SHP77 (cell line): Measurements from ENCODE around the gene CPLANE2.
A peak's percentile ranks its signal among the peaks of the same experiment; 100 is the strongest.
"Not testable (repeated sequence)": the region's sequence is repeated elsewhere in the genome, so short reads cannot be mapped to it uniquely, and the experiment has no call there.

Experiments
- DNase-seq, 2 experiments: peaks; one replicate each; lab custom pipeline; 2025; lab: John Stamatoyannopoulos, UW

CPLANE2 gene

DNA sequence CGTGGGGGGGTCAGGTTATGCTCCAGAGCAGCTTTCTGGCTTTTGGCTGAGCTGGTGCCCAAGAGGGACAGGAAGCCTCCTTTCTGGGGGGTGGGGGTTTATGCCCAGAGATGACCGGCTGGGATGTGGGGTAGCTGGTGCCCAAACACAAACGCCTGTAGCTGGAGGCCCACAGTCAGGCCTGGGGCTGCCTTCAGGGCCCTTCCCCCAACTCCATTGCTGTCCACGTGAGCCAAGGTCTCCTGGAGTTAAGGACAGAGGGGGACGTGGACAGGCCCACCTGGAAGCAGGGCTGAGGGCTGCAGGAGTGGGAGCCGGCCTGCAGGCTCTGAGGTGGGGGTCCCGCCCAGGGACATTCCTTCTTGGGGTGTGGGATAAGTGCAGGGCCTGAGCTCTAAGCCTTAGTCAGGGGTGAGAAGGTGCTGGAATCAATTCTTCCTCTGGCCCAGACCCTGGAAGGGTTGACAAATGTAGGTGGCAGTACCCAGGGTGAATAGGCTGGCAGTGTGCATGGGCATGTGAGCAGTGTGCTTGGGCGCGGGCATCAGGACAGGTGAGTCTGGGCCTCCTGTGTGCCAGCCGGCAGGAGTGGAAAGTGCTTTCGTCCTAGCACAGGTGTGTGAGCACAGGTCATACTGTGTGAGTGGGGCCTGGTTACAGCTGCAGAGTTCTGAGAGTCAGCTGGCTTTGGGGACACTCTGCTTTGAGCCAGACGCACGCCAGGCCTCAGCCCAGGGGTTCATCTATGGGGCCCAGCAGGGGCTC, 6.8 kb downstream of the CPLANE2 start:
- no peak for DNase-seq

DNA sequence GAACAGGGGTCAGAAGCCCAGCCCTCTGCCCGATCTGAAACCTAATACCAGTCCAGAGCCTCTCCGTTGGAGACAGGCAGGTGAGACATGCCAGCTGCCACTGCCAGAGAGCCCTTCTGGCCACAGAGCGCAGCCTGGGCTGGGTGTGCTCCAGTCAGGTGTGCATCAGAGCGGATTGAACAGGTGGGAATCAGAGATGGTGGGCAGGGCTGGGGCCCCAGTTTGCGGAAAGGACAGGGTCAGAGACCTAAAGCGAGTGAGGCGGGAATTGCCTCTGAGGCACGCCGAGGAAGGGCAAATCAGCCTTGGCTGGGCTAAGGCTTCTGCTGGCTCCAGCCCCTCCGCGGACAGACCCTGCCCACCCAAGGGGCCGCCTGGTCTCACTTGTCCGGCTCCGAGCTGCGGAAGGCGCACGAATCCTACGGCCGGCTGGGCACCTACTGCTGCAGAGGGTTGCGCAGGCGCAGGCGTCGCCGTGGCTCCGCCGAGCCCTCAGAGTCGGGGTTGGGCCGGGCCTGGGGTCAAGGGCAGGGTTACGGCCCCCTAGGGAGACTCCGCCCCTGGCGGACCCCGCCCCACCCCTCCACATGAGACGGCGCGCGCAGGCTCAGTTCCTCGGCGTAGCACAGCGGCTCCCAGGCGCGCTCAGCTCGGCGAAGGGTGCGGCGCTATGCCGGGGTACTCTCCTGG, 10.3 kb downstream of the CPLANE2 start:
- DNase-seq: peak in 1 of 2 experiments; percentile 25

DNA sequence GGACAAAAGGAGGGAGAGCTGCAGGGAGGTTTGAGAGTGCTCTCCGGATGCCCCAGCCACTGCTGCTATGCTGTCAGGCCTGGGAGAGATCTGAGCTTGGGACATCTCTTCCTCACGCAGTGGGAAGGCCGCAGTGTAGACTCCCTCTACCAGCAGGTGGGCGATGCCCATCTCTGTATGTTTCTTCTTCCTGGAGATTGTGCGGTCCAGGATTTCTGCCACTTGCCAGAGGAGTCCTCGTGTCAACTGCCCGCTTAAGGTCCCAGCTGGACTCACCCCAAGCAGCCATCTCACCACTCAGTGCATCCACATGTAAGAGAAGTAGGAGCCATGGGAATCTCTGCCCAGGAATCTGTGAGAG, 10.9 kb downstream of the CPLANE2 start:
- no peak for DNase-seq

DNA sequence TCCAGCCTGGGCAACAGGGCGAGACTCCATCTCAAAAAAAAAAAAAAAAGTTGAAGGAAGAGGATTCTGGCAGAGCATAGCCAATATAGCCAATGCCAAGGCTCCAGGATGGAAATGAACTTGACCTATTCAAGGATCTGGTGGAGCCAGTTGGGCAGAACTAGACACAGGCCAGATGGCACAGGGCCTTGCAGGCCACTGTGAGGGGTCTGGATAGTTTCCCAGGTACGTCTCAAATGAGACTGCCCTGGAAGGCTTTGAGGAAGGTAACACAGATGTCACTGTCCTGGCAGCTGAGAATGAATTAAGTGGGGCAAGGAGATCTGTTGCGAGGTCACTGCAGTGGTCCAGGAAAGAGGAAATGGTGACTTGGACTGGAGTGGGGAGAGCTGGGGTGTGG, 12.5 kb downstream of the CPLANE2 start:
- no peak for DNase-seq

DNA sequence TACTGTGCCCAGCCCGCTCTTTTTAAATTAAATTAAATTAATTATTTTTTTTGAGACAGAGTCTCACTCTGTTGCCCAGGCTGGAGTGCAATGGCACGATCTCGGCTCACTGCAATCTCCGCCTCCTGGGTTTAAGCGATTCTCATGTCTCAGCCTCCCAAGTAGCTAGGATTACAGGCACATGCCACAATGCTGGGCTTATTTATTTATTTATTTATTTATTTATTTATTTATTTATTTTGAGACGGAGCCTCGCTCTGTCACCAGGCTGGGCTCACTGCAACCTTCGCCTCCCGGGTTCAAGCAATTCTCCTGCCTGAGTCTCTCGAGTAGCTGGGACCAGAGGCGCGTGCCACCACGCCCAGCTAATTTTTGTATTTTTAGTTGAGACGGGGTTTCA, 14.3 kb downstream of the CPLANE2 start:
- DNase-seq: not testable (repeated sequence)

DNA sequence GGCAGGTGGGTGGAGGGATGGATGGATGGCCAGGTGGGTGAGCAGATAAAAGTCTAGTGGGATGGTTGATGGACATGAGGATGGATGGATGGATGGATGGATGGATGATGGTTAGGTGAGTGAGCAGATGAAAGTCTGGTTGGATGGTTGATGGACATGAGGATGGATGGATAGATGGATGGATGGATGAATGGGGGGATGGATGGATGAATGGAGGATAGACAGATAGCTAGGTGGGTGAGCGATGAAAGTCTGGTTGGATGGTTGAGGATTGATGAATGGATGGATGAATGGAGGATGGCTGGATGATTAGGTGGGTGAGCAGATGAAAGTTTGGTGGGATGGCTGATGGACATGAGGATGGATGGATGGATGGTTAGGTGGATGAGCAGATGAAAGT, 15.5 kb downstream of the CPLANE2 start:
- no peak for DNase-seq

DNA sequence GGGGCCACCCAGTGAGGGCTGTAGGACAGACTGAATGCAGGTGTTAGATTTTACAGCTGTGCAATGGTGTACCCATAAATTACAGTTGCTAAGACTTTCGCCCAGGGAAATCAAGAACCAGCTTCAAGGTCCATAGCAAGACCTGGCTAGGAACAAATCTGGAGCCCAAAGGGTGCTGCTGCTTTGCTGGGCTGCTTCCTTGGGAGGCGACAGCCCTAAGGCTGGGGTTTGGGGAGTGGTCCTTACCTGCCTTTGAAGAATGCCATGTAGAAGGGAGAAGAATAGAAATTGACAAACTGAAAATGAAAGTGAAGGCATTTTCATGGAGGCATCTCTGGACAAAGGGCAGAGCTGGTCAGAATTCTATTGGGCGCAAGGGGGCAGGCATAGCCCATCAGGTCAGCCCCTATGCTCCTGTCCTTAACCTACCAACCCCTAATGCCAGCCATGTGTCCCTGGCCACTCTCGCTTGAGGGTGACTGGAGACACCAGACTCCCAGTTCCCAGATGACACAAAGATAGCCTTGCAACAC, 16.9 kb downstream of the CPLANE2 start:
- DNase-seq: no peak

DNA sequence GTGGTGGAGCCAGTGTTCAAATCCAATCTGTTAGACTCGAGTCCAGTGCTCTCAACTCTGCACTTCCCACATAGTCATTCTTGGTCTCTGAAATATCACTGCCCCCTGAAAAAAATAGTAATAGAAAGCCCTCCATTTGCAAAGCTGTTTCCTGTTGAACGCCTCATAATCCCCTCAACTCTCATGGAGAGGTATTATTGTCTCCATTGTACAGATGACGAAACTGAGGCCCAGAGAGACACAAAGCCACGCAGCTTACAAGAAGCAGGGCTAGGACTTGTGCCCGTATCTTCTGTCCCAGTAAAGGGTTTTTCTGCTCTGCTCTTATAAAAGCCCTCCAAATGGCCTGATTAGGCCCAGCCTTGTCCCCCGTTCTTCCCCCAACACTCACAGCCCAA, 18.3 kb downstream of the CPLANE2 start:
- DNase-seq: no peak

DNA sequence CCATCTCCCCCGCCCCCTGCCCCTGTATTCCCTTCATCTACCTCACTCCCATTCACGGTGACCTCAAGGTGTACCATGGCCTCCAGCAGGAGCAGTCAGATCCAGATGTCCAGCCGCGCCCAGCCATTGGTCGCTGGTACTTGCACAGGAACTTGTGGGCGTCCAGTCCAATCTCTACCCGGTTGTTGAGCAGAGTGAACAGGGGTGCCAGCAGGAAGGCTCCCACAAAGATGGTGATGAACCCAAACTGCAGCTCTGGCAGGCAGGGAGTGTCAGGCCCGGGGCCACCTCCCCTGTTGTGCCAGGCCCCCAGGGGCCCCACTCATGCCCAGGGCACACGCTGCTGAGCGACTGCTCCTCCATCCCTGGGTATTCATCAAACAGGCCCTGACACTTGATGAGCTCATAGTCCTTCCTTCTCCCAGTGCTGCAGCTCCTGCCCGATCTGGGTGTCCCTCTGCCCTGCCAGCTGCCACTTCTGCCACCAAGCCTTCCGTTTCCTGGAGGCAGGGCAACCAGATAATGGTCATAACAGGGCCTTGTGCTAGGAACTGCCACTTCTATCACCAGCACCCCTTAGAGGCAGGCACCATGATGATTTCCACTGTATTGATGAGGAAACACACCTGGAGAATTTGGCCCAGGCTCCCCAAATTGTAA, 18.8 kb downstream of the CPLANE2 start:
- peak; percentile 23 to 55 for DNase-seq

DNA sequence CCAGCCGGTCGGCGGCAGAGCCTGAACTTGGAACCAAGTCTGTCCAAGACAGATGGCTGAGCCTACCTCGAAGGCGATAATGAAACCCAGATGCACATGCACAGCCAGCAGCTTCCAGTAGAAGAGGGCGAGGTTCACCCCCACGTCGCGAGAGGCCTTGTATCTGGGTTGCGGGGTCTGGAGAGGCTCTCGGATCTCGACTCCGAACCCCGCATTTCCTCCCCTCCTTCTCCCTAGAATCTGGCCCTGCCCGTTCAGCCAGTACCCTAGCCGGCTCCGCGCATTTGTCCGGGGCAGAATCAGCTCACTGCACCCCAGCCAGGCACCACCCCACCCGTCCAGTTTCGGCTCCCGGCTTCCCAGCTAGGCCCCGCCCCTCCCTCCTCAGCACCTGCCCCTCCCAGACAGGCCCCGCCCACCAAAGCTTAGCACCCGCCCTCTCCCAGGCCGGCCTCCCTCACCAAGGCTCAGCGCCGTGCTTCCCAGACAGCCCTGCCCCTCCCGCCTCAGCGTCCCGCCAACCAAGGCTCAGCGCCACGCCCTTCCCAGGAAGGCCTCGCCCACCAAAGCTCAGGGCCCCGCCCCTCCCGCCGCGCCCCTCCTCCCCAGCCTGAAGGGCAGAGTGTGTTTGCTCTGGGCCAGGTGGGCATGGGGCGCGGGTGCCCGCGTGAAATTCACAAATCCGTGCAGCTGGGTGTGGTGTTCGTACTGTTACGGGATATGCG, 19.8 kb downstream of the CPLANE2 start:
- DNase-seq: peak; percentile 85 to 91

DNA sequence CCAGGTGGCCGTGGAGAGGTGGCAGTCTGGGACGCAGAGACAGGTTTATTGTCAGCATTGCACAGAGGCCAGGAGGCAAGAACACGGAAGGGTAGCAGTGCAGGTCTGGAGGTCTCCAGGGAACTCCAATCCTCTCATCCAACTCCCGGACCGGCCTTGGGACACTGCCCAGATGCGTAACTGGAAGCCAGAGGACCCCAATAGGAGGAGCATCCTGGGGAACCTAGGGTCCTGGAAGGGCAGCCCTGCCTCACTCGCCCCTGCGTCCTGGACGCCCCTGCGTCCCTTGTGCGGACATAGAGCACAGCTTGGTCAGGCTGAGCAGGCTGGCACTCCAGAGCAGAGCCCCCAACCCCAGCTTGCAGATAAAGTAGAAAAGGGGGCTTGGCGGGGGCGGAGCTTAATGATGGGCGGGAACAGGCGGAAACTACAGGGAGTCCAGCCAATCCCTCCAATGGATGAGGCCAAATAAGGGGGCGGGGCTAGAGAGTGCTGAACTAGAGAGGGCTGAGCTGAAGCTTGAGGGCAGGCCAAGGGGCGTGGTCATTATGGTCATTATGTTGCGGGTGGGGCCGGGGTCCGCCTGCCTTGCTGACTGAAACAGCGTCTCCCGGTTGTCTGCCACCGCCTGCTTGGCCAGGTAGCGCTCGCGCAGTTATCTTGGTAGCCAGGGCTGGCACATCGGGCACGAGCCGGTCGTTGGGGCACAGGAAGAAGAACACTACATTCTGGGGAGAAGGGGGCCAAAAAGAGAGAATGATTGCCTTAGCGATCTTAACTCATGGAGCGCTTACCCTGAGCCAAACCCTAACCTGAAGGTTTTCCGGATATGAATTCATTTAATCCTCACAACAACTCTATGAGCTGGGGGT, 20.9 kb downstream of the CPLANE2 start:
- peak; percentile 82 to 89 for DNase-seq

DNA sequence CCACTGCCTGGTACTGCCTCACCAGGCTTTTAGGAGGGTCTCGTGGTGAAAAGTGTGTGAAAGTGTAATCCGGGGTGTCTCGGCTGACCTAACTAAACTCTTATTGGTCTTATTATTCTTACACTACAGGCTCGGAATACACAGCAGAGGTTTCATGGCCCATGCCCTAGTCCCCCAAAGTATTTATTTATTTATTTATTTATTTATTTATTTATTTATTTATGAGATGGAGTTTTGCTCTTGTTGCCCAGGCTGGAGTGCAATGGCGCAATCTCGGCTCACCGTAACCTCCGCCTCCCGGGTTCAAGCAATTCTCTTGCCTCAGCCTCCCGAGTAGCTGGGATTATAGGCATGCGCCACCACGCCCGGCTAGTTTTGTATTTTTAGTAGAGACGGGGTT, 21.7 kb downstream of the CPLANE2 start:
- DNase-seq: not testable (repeated sequence)

DNA sequence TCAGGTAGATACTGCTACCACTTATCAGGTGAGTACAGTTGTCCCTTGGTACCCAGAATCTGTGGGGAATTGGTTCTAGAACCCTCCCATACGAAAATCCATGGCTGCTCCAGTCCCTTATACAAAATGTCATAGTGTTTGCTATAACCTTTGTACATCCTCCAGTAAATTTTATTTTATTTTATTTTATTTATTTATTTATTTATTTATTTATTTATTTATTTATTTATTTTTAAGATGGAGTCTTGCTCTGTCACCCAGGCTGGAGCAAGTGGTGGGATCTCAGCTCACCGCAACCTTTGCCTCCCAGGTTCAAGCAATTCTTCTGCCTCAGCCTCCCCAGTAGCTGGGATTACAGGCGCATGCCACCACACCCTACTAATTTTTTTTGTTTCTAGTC, 23.4 kb downstream of the CPLANE2 start:
- DNase-seq: not testable (repeated sequence)

DNA sequence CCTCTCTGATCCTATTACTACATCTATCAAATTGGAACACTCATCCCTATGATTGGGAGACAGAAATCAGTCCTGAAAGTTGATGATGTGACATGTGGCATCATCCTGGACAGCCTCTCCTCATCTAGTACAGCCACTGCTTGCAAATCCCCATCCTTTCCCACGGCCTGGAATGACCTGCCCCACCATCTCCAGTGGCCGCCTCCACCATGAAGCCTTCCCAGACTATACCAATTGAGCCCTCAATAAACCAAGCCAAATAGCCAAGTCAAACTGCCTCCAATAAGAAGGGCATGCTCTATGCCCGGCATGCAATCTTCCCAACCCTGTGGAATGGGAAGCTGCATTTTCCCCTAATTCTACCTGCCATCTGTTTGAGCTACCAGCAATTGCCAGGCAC, 24.0 kb downstream of the CPLANE2 start:
- DNase-seq: no peak

DNA sequence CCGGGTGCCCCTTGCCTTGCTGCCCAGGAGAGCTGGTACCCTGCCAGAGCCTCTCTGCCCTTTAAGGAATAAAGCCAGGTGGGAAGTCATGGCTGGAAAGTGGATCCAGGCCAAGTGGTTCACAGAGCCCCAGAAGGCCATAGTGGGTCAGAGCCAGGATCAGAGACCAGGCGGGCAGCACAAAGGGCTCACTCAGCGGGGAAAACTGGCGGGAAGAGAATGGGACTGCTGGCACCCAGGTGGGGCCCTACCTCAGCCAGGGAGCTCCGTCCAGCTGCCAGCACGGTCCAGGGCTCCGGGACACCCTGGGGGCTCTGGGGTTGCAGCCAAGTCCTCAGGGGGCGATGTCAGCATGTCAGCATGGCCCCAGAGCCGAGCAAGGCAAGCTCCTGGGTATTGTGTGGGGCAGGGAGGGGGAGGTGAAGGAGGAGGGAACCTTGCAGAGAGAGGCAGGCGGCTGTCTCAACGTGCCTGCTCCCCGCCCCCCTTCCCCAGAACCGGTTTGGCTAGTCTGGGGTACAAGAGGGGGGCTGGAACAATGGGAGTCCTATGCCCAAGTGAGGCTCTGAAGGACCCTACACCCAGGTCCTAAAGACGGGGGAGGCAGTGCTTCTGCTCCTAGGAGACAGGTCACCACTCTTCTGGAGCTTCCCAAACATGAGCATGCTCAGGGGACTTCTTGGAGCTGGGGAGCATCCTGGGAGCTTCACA, 24.6 kb downstream of the CPLANE2 start, which contains the start of gene ARHGEF19:
Gene ARHGEF19, minus strand, starts transcription at position 402 of the 711 bp plus-strand sequence. CDS start 3,598 bp downstream, outside the sequence.
- no peak for DNase-seq

DNA sequence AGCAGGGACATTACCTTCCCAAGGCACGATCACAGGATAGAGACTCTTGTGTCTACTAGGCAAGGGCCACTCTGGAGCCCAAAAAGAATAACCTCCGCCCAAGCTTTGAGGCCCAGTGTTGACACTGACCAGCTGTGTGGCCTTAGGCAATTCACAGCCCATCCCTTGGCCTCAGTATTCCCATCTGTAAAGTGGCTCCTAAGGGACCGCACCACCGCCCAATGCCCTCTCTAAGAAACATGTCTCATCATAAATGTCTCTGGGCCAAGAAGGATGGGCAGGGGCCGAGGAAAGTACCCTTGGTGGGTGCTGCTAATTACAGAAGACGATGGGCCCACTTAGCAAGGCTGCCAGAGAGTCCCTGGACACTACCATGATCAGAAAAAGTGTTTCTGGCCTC, 25.2 kb downstream of the CPLANE2 start:
- DNase-seq: no peak

DNA sequence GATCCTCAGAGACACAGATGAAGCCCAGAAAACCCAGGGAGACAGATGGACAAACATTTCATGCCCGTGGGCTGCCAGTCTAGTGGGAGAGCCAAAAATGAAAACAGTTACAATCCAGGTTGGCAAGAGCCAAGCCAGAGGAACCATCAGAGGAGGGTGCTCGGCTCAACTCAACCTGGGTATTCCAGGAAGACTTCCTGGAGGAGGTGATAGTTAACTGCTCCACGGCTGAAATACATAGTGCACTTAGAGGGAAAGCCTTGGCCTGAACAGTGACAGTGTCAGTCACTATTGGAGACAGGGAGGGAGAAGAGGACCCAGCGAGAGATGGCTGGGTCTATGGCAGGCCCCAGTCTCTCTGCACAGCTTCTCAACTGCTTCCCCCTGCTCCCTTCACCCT, 26.4 kb downstream of the CPLANE2 start:
- no peak for DNase-seq

DNA sequence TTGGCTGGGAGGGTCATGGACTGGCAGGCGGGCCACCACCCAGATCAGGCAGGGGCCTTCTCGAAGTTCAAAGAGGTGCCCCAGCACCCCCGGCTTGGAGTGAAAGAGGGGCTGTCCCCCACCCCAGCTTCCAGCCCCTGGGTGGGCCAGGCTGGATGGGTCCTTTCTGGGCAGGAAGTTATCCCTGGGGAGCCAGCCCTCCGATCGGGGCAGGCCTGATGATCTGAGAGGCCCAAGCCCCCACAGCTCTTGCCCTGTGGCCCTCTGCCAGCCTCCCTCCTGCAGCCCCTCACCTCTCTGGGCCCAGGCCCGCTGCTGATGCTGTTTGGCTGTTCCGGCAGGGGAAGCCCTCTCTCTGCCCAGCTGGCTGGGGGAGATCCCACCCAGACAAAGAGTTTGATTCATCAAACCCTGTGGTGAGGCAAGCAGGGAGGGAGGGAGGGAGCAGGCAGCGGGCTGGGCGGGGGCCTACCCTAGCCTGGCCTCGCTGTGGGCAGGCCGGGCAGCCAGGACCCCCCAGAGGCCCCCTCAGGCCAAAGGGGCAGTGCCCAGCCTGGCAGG, 27.1 kb downstream of the CPLANE2 start:
- DNase-seq: no peak

DNA sequence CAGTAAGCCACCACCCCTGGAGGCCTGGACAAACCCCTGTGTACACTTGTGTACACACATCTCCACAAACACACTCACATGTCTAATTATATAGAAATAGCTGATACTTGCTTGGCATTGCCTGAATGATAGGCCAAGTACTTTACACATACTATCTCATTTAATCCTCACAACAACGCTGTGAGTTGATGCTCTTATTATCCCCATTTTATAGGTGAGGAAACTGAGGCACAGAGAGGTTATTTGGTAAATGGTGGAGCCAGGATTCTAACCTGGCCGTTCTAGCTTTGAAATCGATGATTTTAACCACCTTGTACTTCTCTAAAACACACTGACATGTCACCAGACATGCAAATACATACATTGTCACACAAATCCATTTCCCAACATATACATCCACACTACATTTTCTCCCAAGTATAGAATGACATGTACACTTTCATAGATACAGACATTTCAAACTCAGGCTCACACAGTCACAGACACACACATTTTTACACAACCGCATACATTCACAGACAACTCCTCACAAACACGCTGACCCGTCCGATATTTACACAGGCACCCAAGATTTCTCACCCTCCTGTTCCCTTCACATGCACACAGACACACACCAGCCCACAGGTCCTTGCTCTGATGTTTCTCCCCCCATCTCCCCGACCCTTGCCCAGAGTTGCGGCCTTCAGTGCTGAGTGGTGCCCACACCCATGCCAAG, 27.7 kb downstream of the CPLANE2 start:
- DNase-seq: no peak
